Panc1 (cell line): ENCODE data around the gene CNR2.

Experiments used
- CTCF ChIP-seq: fragments of 450-650 bp; IDR thresholded peaks from 2 replicates; pipeline ENCODE4 v1.5.1; 2017; ENCODE audit warnings: mild to moderate bottlenecking
- POLR2AphosphoS5 ChIP-seq: IDR thresholded peaks from 2 replicates; pipeline ENCODE4 v1.6.1; 2012; ENCODE audit warnings: mild to moderate bottlenecking, low read depth, low read length, moderate library complexity
- TF ChIP-seq, protein P1 (sequence below), 2 experiments: IDR thresholded peaks; 2 replicates each; pipeline ENCODE4 v1.6.1; 2011 to 2012; ENCODE audit warnings: low read depth in 2 of 2, control low read depth in 1 of 2, low read length in 1 of 2, mild to moderate bottlenecking in 1 of 2, moderate library complexity in 1 of 2; ENCODE audit not compliant: insufficient read depth in 1 of 2

DNA sequence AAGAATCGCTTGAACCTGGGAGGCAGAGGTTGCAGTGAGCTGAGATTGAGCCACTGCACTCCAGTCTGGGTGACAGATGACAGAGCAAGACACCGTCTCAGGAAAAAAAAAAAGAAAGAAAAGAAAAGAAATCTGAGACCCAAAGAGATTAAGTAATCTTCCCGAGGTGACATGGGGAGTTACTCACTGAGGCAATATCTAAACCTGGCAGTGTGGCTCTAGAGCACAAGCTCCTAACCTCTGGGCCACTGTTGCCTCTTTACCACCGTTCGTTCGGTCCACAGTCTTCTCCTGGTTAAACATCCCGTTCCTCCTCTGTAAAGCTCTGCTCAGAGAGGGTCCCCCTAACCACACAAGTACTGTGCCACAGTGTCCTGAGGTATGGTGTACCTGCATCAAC is 89.4 kb downstream of the CNR2 start:
- TF ChIP-seq, protein P1, sequence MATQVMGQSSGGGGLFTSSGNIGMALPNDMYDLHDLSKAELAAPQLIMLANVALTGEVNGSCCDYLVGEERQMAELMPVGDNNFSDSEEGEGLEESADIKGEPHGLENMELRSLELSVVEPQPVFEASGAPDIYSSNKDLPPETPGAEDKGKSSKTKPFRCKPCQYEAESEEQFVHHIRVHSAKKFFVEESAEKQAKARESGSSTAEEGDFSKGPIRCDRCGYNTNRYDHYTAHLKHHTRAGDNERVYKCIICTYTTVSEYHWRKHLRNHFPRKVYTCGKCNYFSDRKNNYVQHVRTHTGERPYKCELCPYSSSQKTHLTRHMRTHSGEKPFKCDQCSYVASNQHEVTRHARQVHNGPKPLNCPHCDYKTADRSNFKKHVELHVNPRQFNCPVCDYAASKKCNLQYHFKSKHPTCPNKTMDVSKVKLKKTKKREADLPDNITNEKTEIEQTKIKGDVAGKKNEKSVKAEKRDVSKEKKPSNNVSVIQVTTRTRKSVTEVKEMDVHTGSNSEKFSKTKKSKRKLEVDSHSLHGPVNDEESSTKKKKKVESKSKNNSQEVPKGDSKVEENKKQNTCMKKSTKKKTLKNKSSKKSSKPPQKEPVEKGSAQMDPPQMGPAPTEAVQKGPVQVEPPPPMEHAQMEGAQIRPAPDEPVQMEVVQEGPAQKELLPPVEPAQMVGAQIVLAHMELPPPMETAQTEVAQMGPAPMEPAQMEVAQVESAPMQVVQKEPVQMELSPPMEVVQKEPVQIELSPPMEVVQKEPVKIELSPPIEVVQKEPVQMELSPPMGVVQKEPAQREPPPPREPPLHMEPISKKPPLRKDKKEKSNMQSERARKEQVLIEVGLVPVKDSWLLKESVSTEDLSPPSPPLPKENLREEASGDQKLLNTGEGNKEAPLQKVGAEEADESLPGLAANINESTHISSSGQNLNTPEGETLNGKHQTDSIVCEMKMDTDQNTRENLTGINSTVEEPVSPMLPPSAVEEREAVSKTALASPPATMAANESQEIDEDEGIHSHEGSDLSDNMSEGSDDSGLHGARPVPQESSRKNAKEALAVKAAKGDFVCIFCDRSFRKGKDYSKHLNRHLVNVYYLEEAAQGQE (IDR thresholded peaks at IDR 0.05; ENCODE audit: insufficient read depth in 1 of 2, low read depth in 2 of 2, low read length in 1 of 2): no peak
- TF ChIP-seq CTCF (no peak), POLR2AphosphoS5 (no peak)
